RWPE1 (cell line): Measurements from ENCODE around the gene BTRC.

Source experiments
- CTCF ChIA-PET: fragments of 350-600 bp; sonication (Branson Sonifier 250); formaldehyde crosslinking; extraction: SDS; loops from one replicate; lab custom pipeline; 2021; lab: Yijun Ruan, JAX
- POLR2A ChIA-PET: fragments of 400-600 bp; formaldehyde crosslinking; extraction: SDS; loops from one replicate; lab custom pipeline; 2020; ENCODE audit warnings: antibody characterized with exemption; ENCODE audit not compliant: low non-redundant PET; lab: Yijun Ruan, JAX
- DNase-seq: peaks from one replicate; pipeline ENCODE4 v3.0.0; 2012; ENCODE audit warnings: low spot score
- H3K27ac ChIP-seq: fragments of 450-650 bp; 2 replicates; pipeline ENCODE4 v1.5.1; 2017
- CTCF ChIP-seq: fragments of 450-650 bp; conservative IDR thresholded peaks from 2 replicates; pipeline ENCODE4 v1.5.1; 2017; ENCODE audit warnings: low read depth, mild to moderate bottlenecking

Gene BTRC

GRCh38 chr10:101511938-101512337, 158.0 kb downstream of the BTRC start:
- no peak for DNase-seq
- ChIA-PET CTCF (interaction anchor here (0.7 to 1.4 kb wide), 3 partner anchors 20 to 199 kb away, joined by 4 to 6 read pairs (median 5); no protein-coding TSS in a partner anchor), POLR2A (no interaction called here)
- no peak for TF ChIP-seq CTCF
- no peak overlapping the region for H3K27ac ChIP-seq

- POLR2A ChIA-PET: no interaction called here
- H3K27ac ChIP-seq: no peak overlapping the region
- CTCF ChIA-PET: interaction anchor here (0.6 to 1.4 kb wide), 2 partner anchors 25 to 90 kb away, joined by 3 to 4 read pairs; no protein-coding TSS in a partner anchor
- no peak for TF ChIP-seq CTCF
- peak; percentile 14 for DNase-seq
These were observed 158.8 kb downstream of the BTRC start for GRCh38 chr10:101512738-101513137.

- DNase-seq: no peak
- CTCF ChIA-PET: interaction anchor here (0.8 kb wide), 1 partner anchor 31 kb away, joined by 5 read pairs; no protein-coding TSS in a partner anchor
- H3K27ac ChIP-seq: no peak overlapping the region
- POLR2A ChIA-PET: no interaction called here
- no peak for TF ChIP-seq CTCF
These were observed 159.8 kb downstream of the BTRC start for GRCh38 chr10:101513733-101514132.

- ChIA-PET CTCF (interaction anchor here (0.6 to 0.9 kb wide), 2 partner anchors 45 to 58 kb away, joined by 3 to 5 read pairs; no protein-coding TSS in a partner anchor), POLR2A (no interaction called here)
- no peak overlapping the region for H3K27ac ChIP-seq
- no peak for DNase-seq
- no peak for TF ChIP-seq CTCF
These were observed 171.9 kb downstream of the BTRC start for GRCh38 chr10:101525848-101526247.

- CTCF ChIA-PET: no interaction called here
- H3K27ac ChIP-seq: no peak overlapping the region
- no peak for TF ChIP-seq CTCF
- DNase-seq: no peak
- POLR2A ChIA-PET: no interaction called here
These were observed 175.2 kb downstream of the BTRC start for GRCh38 chr10:101529207-101529606.

- H3K27ac ChIP-seq: no peak overlapping the region
- no peak for DNase-seq
- ChIA-PET CTCF (interaction anchor here (0.6 kb wide), 1 partner anchor 274 kb away, joined by 3 read pairs; no protein-coding TSS in a partner anchor), POLR2A (no interaction called here)
- no peak for TF ChIP-seq CTCF
These were observed 176.0 kb downstream of the BTRC start for GRCh38 chr10:101529725-101530553.
